Measurements from ENCODE around the gene RAD51B. TPM values are rescaled to one million over a fixed set of nuclear protein-coding genes. Genes with fewer than 3 reads are reported as not detected.

RAD51B gene
- total RNA-seq, 1 experiment from 2014 or later = 16.7 TPM

DNA sequence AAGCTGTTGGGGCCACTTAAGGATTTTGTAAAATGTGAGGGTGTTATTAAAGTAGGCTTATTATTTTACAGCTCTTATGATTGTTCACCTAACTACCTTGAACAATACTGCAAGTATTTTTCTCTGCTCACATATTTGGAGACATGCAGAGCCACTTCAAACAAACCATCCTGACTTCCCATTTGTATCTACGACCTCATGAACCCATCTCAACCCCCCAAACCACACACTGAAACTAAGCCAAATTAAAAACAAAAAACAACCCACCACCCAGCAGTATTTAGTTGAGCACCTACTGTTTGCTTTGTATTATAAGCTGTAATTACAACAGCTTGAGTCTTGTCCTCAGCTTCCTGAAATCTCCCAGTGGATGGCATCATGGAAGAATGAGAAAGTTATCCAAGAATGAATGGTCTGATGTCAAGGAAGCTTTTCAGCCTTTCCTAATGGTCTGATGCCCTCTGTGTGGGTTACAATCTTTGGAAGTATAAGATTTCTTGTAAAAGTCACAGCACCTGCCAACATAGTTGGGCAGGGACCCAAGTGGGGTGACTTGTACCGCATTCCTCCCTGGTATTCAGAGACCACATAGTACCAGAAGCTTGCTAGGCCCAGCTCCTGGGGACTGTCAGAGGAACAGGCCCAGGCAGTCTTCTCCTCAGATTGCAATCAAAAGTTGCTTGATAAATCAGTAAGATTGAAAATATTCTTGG, 556.6 kb downstream of the RAD51B start:
- Histone ChIP-seq H3K4ac (ENCODE audit: low read depth, low read length) (no peak overlapping the region), H3K27ac (ENCODE audit: insufficient read length, low read depth, low read length) (no peak overlapping the region), H3K79me1 (ENCODE audit: insufficient read depth, low read depth, low read length, poor library complexity, severe bottlenecking) (no peaks in the 10 kb centered on the region), H2BK5ac (ENCODE audit: insufficient read length, low read length) (no peak overlapping the region), H2BK15ac (ENCODE audit: low read depth, low read length) (no peak overlapping the region), H3K27me3 (ENCODE audit: insufficient read depth, low read length) (no peaks in the 10 kb centered on the region), H3K14ac (ENCODE audit: insufficient read depth, low read length) (no peak overlapping the region), H3K79me2 (ENCODE audit: insufficient read depth, low read length) (no peaks in the 10 kb centered on the region), H3K23ac (ENCODE audit: insufficient read length, low read depth, low read length) (no peak overlapping the region), H2AFZ (ENCODE audit: low read length) (no peak overlapping the region), H3K4me2 (ENCODE audit: insufficient read depth, insufficient read length, low read length) (no peak overlapping the region), H3T11ph (ENCODE audit: low read length) (no peak overlapping the region), H3K4me1 (ENCODE audit: insufficient read depth, low read length) (peaks cover 4% of the 10 kb centered on the region; the same call in 1 of the 2 replicates), H2AK5ac (ENCODE audit: insufficient read length, low read length) (no peak overlapping the region), H3K18ac (ENCODE audit: insufficient read length, low read depth, low read length) (no peak overlapping the region), H3K56ac (ENCODE audit: insufficient read length, low read depth, low read length) (no peak overlapping the region), H3K9ac (ENCODE audit: extremely low read depth, insufficient read length, low read length) (no peak overlapping the region), H4K91ac (ENCODE audit: insufficient read length, low read depth, low read length) (no peak overlapping the region), H3K9me3 (ENCODE audit: control insufficient read depth, low read depth, low read length) (no peaks in the 10 kb centered on the region), H4K20me1 (ENCODE audit: control insufficient read depth, insufficient read depth, insufficient read length) (no peaks in the 10 kb centered on the region), H2BK120ac (ENCODE audit: low read depth, low read length, poor library complexity, severe bottlenecking) (no peak overlapping the region), H4K8ac (replicated peaks; ENCODE audit: insufficient read length, low read depth, low read length) (no peak overlapping the region), H2BK20ac (ENCODE audit: low read depth, low read length, poor library complexity, severe bottlenecking) (no peak overlapping the region), H4K5ac (ENCODE audit: insufficient read length, low read depth, low read length) (no peak overlapping the region), H2BK12ac (ENCODE audit: insufficient read length, low read depth, low read length) (no peak overlapping the region), H3K23me2 (ENCODE audit: insufficient read length, low read depth, low read length, poor library complexity, severe bottlenecking) (no peaks in the 10 kb centered on the region)
- H3K4me3 Mint-ChIP-seq = no peak overlapping the region; a peak in 1 of 5 replicates
- no peak for DNase-seq
- no peak overlapping the region for H3K27ac Mint-ChIP-seq
- TF ChIP-seq, protein P1, sequence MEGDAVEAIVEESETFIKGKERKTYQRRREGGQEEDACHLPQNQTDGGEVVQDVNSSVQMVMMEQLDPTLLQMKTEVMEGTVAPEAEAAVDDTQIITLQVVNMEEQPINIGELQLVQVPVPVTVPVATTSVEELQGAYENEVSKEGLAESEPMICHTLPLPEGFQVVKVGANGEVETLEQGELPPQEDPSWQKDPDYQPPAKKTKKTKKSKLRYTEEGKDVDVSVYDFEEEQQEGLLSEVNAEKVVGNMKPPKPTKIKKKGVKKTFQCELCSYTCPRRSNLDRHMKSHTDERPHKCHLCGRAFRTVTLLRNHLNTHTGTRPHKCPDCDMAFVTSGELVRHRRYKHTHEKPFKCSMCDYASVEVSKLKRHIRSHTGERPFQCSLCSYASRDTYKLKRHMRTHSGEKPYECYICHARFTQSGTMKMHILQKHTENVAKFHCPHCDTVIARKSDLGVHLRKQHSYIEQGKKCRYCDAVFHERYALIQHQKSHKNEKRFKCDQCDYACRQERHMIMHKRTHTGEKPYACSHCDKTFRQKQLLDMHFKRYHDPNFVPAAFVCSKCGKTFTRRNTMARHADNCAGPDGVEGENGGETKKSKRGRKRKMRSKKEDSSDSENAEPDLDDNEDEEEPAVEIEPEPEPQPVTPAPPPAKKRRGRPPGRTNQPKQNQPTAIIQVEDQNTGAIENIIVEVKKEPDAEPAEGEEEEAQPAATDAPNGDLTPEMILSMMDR (conservative IDR thresholded peaks at IDR 0.05) = no peak
- whole genome bisulfite sequencing (ENCODE audit: extremely low coverage, insufficient read length, low lambda C conversion rate) = no CpG with 5 or more reads among the region's 2 CpGs
- H3K36me3 Mint-ChIP-seq (ENCODE audit: insufficient read depth in 1 of 3, low read depth in 3 of 3) = no peaks in the 10 kb centered on the region
- peaks cover 30% of the 10 kb centered on the region in 2 experiments for H3K4me1 Mint-ChIP-seq
- H3K27me3 Mint-ChIP-seq (ENCODE audit: low read depth) = peaks cover 28% of the 10 kb centered on the region
- 0 out of 5 replicates have a peak, but pooled peaks cover 0 to 3% of the 10 kb centered on the region in 2 experiments for H3K9me3 Mint-ChIP-seq
